Measurements from ENCODE around the gene PCYT1A. TPM values are rescaled to one million over a fixed set of nuclear protein-coding genes. Genes with fewer than 3 reads are reported as not detected.

Gene PCYT1A
- total and polyA plus RNA-seq, 2 of the 13 experiments (the other 11 are each of a cell fraction or from before 2014, with no cell fraction given): 26.4 to 45.3 TPM

GRCh38 chr3:196241704-196242103 is 45.8 kb downstream of the PCYT1A start (continued):
- TF ChIP-seq CSRNP1 (CRISPR knock-in tag; IDR thresholded peaks at IDR 0.05) (no peak), NR3C1 (CRISPR knock-in tag; IDR thresholded peaks at IDR 0.05) (no peak), GATAD1 (CRISPR knock-in tag; IDR thresholded peaks at IDR 0.05) (no peak), SMAD9 (CRISPR knock-in tag; IDR thresholded peaks at IDR 0.05) (no peak), ERF (CRISPR knock-in tag; IDR thresholded peaks at IDR 0.05) (no peak), ZNF33A (CRISPR knock-in tag; IDR thresholded peaks at IDR 0.05; ENCODE audit: borderline replicate concordance) (no peak)

GRCh38 chr3:196240424-196240823 is 47.1 kb downstream of the PCYT1A start:
- H3K4me2 ChIP-seq (ENCODE audit: low read depth, low read length): no peak overlapping the region
- H2AFZ ChIP-seq (ENCODE audit: low read length): no peak overlapping the region
- H3K27me3 ChIP-seq (ENCODE audit: control insufficient read depth in 1 of 2, insufficient read depth in 2 of 2, low read length in 2 of 2): no peaks in the 10 kb centered on the region
- CTCF ChIA-PET (ENCODE audit: low intra/inter-chr PET ratio, low total read pairs): no interaction called here
- FAIRE-seq (no peak), DNase-seq (ENCODE audit: low spot score) (no peak), ATAC-seq (no peak)
- POLR2A ChIA-PET: no interaction called here
- WGBS (ENCODE audit: low lambda C conversion rate): 90% methylated on average over 4 of the region's 4 CpGs
- H3K4me3 ChIP-seq (replicated peaks in 1 of 3; ENCODE audit: insufficient read depth in 1 of 3, low read depth in 2 of 3, low read length in 3 of 3): no peak overlapping the region
- intact Hi-C loops (cut with micrococcal nuclease; ENCODE audit: unreplicated experiment): no loop called here
- no TSS peak for BruUV-seq (replicated peaks)
- H3K4me1 ChIP-seq (ENCODE audit: insufficient read depth, low read length): peaks cover 8% of the 10 kb centered on the region
- no peaks in the 10 kb centered on the region for H4K20me1 ChIP-seq (ENCODE audit: insufficient read depth, low read length)
- no peaks in the 10 kb centered on the region for H3K9me3 ChIP-seq (ENCODE audit: low read length)
- in situ Hi-C loops (cut with HindIII; ENCODE audit: extremely low pct_ligation_motif_present, low pct_unique_long_range_greater_than_20kb): loop anchor here (10.0 kb wide), 1 partner anchor 194 kb away; the partner anchor contains the start of gene UBXN7
- H3K79me2 ChIP-seq (ENCODE audit: insufficient read depth, low read length): no peaks in the 10 kb centered on the region
- H3K27ac ChIP-seq (ENCODE audit: extremely low read length, insufficient read depth, low read length): no peak overlapping the region
- H3K36me3 ChIP-seq (replicated peaks in 1 of 2; ENCODE audit: control insufficient read depth in 1 of 2, insufficient read depth in 2 of 2, low read length in 2 of 2): peaks cover 9 to 47% of the 10 kb centered on the region in 2 experiments
- no peak overlapping the region for H3K9ac ChIP-seq (ENCODE audit: insufficient read depth, low read depth, low read length)
- TF ChIP-seq ZNF101 (CRISPR knock-in tag; IDR thresholded peaks at IDR 0.05; ENCODE audit: borderline replicate concordance, low read depth) (no peak), HNF4G (IDR thresholded peaks at IDR 0.05; ENCODE audit: borderline replicate concordance, low read depth, low read length) (0 out of 2 replicates have a peak, but pooled peaks have one; percentile 7), HNF4G (CRISPR knock-in tag; IDR thresholded peaks at IDR 0.05; ENCODE audit: borderline replicate concordance, low read depth) (no peak), THRA (CRISPR knock-in tag; IDR thresholded peaks at IDR 0.05; ENCODE audit: borderline replicate concordance) (no peak), HNF4A (CRISPR knock-in tag; IDR thresholded peaks at IDR 0.05) (peak; percentile 41; the same call in 1 of the 2 replicates), ZNF644 (CRISPR knock-in tag; IDR thresholded peaks at IDR 0.05; ENCODE audit: low read depth) (no peak), CEBPG (CRISPR knock-in tag; IDR thresholded peaks at IDR 0.05) (0 out of 2 replicates have a peak, but pooled peaks have one; percentile 25), SUZ12 (IDR thresholded peaks at IDR 0.05; ENCODE audit: low read depth, low read length) (no peak), RERE (CRISPR knock-in tag; IDR thresholded peaks at IDR 0.05; ENCODE audit: low read depth) (no peak), SP5 (CRISPR knock-in tag; IDR thresholded peaks at IDR 0.05; ENCODE audit: borderline replicate concordance, low read depth) (peak; percentile 62; the same call in 1 of the 2 replicates), ZBTB8A (CRISPR knock-in tag; IDR thresholded peaks at IDR 0.05; ENCODE audit: borderline replicate concordance, low read depth) (no peak)
